ENCODE results near the gene PPP6R3.

The PPP6R3 gene

DNA sequence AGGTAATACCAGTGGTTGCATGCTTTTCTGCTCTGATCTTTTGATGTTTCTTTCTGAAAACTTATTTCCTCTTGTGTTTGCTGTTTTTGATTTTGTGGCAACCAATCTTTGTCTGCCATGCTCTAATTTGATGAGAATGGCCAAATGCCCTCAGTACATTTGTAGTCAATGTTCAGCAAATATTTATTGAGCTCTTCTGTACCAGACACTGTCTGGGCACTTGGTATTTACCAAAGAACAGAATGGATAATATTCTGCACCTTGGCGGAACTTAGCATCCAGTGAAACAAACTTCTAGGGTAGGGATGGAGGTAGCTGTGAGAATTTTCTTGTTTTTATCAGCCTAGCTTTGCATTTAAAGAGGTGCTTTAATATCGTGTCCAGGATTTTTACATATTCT lies 19.6 kb downstream of the PPP6R3 start:
- no peak for DNase-seq (ENCODE audit: low read depth)
- no peak for TF ChIP-seq CTCF (conservative IDR thresholded peaks at IDR 0.05; ENCODE audit: low read length)

DNA sequence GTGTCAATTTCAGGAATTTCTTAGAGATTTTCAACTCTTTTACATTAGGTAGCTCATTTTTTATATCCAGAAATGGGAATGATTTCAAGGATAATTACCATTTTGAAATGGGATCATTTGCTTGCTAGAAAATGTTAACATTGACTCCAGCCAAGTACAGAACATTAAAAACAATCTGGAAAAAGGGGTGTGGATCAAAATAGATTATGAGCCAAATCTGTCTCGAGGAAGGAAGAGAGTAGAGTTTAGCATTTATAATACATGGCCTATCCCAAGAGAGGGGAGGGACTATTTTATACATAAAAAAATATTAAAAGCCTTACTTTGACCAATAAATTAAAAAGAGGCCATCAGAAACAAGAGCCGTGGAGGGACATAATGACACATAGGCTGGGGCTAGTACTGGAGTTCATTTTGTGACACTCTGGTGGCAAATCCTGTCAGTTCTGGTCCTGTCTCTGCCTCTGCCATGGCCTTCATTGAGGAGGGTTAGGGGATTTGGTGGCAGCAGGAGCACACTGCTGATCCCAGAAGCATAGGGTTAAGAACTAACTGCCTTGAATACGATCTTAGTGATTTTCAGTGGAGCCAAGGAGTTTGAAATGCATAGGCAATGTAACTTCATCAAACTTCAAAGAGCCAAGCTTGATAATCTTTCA lies 20.4 kb downstream of the PPP6R3 start:
- no peak overlapping the region for H3K4me3 ChIP-seq (ENCODE audit: low read length)
- DNase-seq (ENCODE audit: low read depth), result no peak
- TF ChIP-seq CTCF (conservative IDR thresholded peaks at IDR 0.05; ENCODE audit: low read length), result no peak

More for the DNA sequence above, 19.6 kb downstream of the PPP6R3 start:
- no peak overlapping the region for H3K4me3 ChIP-seq (ENCODE audit: low read length)

DNA sequence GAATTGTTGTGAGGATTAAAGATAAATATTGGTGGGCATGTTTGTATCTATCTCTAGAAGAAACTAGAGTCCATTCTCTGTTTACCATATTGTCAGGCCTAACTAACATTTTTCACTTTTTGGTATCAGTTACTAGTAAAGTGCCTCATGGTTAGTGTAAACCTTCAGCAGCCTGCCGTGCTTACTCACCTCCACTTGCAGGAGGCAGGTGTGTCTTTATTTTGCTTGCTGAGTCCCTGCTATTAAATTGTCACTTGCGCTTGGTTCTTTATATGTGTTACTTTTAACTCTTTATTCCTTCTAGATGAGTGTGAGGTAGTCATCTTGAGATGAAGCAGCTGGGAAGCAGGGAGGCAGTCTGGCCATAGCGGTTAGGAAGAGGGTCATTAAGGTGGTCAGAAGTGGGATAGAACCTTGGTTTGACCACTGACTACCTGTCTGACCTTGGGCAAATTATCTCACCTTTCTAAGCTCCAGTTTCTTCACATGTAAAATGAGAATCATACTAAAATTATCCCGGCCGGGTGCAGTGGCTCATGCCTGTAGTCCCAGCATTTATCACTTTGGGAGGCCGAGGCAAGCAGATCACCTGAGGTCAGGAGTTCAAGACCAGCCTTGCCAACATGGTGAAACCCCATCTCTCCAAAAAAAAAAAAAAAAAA lies 21.2 kb downstream of the PPP6R3 start:
- no peak overlapping the region for H3K4me3 ChIP-seq (ENCODE audit: low read length)
- no peak for DNase-seq (ENCODE audit: low read depth)
- no peak for TF ChIP-seq CTCF (conservative IDR thresholded peaks at IDR 0.05; ENCODE audit: low read length)

DNA sequence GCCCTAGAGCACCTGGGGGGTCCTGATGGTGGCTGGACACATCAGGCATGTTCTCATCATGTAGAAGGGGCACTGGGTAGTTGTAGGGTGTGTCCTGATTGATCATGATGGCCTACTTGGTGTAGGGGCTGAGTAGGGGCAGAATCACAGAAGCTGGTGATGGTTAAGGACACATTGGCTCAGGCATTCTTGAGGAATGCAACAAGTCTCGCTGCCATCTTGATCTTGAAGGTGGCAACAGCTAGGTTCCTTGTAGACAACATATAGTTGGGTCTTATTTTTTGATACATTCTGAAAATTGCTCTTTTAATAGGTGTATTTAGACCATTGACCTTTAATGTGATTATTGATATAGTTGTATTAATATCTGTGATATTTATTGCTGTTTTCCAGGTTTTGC lies 28.1 kb downstream of the PPP6R3 start:
- H3K4me3 ChIP-seq (ENCODE audit: low read length), result no peak overlapping the region
- no peak for TF ChIP-seq CTCF (conservative IDR thresholded peaks at IDR 0.05; ENCODE audit: low read length)
- DNase-seq (ENCODE audit: low read depth), result no peak

DNA sequence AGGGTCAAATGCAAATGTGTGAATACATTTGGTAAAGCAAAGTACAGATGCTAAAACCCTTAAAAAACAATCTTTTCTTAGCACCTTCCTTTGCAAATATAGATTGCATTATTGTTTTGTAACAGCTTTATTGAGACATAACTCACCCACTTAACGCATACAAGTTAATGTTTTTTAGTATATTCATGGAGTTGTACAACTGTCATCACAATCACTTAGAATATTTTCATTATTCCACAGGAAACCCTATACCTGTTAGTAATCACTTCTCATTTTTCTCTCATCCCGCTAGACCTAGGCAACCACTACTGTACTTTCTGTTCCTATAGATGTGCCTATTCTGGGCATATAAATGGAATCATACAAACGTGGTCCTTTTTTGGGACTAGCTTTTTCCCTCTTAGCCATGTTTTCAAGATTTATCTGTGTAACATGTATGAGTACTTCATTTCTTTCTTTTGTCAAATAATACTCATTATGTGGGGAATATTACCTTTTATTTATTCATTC lies 34.7 kb downstream of the PPP6R3 start:
- DNase-seq (ENCODE audit: low read depth), result no peak
- H3K4me3 ChIP-seq (ENCODE audit: low read length), result no peak overlapping the region
- no peak for TF ChIP-seq CTCF (conservative IDR thresholded peaks at IDR 0.05; ENCODE audit: low read length)

GRCh38 chr11:68495872-68496271 lies 35.3 kb downstream of the PPP6R3 start:
- no peak for TF ChIP-seq CTCF (conservative IDR thresholded peaks at IDR 0.05; ENCODE audit: low read length)
- no peak overlapping the region for H3K4me3 ChIP-seq (ENCODE audit: low read length)
- no peak for DNase-seq (ENCODE audit: low read depth)

- H3K4me3 ChIP-seq (ENCODE audit: low read length), result no peak overlapping the region
- DNase-seq (ENCODE audit: low read depth), result no peak
These were observed 37.2 kb downstream of the PPP6R3 start for GRCh38 chr11:68497761-68498160.

More at GRCh38 chr11:68497761-68498160, 37.2 kb downstream of the PPP6R3 start:
- TF ChIP-seq CTCF (conservative IDR thresholded peaks at IDR 0.05; ENCODE audit: low read length), result no peak

Measured in AG10803 (cell line).